A673 (cell line): ENCODE data around the gene TMEM212.

ENCODE experiments used
- EZH2 ChIP-seq: fragments of 200-600 bp; sonication (generic); IDR thresholded peaks from 2 replicates; pipeline ENCODE4 v1.6.1; 2017; ENCODE audit warnings: borderline replicate concordance, low read depth, mild to moderate bottlenecking, mixed read lengths, antibody characterized with exemption, low read length; ENCODE audit not compliant: poor library complexity, severe bottlenecking
- TF ChIP-seq, protein P1 (sequence below): fragments of 300-800, 200-600 bp; sonication (generic); conservative IDR thresholded peaks from 2 replicates; pipeline ENCODE4 v1.5.1; 2017; ENCODE audit warnings: low read depth, mild to moderate bottlenecking, antibody characterized with exemption, low read length, moderate library complexity, mixed read lengths

DNA sequence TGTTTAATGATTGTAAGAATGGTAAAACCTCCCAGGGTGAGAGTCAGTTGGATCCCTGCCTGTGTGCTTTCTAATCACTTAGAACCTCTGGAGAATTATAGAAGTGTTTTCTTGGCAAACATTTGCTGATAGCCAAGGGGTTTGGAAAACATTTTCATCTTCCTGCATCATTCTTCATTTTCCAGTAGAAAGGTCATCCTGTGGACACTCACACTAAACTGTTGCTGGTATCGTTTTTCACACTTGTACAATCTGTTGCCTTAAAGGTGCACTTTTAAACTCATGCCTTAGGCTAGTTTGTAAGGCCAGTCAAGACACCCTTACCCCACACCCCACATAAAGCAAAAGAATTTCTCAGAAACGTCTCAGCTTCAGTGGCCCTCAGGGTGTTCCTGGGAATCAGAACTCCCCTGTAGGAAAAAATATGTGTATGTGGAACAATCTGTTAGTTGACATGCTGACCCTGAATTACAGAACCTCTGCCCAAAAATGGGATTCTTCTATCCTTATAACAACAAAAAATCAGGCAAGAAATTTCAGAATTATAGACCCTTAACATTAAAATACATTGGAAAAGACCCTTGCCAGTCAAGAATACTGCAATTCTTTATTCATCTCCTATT, 27.1 kb upstream of the TMEM212 start:
- TF ChIP-seq, protein P1, sequence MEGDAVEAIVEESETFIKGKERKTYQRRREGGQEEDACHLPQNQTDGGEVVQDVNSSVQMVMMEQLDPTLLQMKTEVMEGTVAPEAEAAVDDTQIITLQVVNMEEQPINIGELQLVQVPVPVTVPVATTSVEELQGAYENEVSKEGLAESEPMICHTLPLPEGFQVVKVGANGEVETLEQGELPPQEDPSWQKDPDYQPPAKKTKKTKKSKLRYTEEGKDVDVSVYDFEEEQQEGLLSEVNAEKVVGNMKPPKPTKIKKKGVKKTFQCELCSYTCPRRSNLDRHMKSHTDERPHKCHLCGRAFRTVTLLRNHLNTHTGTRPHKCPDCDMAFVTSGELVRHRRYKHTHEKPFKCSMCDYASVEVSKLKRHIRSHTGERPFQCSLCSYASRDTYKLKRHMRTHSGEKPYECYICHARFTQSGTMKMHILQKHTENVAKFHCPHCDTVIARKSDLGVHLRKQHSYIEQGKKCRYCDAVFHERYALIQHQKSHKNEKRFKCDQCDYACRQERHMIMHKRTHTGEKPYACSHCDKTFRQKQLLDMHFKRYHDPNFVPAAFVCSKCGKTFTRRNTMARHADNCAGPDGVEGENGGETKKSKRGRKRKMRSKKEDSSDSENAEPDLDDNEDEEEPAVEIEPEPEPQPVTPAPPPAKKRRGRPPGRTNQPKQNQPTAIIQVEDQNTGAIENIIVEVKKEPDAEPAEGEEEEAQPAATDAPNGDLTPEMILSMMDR: no peak
- TF ChIP-seq EZH2: no peak
